ENCODE measurements around the gene PIGZ.

The PIGZ gene, protein sequence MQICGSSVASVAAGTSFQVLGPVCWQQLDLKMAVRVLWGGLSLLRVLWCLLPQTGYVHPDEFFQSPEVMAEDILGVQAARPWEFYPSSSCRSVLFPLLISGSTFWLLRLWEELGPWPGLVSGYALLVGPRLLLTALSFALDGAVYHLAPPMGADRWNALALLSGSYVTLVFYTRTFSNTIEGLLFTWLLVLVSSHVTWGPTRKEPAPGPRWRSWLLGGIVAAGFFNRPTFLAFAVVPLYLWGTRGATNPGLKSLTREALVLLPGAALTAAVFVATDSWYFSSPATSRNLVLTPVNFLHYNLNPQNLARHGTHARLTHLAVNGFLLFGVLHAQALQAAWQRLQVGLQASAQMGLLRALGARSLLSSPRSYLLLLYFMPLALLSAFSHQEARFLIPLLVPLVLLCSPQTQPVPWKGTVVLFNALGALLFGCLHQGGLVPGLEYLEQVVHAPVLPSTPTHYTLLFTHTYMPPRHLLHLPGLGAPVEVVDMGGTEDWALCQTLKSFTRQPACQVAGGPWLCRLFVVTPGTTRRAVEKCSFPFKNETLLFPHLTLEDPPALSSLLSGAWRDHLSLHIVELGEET

DNA sequence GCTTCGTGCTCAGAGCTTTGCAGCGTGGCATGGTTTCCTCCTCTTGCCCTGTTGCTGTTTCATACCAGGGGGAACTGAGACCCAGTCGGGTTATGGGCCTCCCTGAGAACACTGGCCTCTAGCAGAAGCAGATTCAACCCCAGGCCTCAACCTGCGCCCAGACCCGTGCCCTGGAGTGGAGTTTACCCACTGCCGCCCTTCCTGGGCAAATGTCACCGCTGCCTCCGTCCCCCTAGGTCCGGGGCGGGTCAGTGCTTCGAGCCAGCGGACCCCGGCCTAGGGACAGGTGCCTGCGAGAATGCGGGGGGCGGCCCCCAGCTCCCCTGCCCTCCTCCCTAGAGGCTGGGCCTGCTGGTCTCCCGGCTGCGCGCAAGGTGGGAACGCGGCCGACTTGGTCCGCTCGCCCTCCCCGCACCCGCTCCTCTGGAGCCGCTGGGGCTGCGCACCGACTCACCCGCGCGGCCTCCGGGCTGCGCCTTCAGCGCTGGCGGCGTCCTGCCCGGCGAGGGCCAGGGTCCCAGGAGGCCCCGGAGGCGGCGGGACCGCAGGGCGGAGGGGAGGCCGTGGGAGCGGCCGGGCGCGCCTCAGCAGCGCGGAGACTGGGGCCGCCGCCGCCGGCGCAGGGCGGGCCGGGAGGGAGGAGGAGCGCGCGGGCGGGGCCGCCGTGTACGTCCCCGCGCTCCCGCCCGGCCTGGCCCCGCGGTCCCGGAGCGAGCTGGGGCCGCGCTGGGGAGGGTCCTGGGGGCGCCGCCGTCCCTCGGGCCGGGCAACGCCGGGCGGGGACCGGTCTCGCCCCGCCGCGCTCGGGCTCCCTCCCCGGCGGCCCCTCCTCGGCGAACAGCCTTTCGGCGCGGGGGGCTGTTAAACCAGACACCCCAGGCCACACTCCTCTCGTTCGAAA lies at the start of gene PIGZ:
Gene PIGZ, minus strand, starts transcription at position 601 of the 901 bp plus-strand sequence. CDS start 16,802 bp downstream, outside the sequence.
- DNase-seq (ENCODE audit: low read depth in 2 of 2) = no peak

DNA sequence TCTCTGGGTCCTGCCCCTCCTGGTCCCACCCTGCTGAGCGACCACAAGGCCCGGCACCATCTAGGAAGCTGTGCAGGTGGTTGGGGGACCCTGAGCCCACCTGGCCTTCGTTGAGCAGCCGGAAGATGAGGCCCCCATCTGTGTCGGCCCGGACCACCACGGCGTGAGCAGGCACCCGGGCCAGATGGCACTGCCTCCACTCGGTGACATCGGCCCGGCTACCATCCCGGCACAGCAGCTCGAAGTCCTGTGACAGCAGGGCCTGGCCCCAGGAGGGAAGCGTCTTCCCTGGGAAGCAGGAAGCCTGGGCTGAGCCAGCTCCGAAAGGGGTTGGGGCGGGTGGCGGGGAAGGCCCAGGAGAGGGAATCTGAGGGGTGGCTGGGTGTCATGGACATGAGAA lies 48.4 kb upstream of the PIGZ start:
- DNase-seq (ENCODE audit: low read depth in 2 of 2) = no peak

DNA sequence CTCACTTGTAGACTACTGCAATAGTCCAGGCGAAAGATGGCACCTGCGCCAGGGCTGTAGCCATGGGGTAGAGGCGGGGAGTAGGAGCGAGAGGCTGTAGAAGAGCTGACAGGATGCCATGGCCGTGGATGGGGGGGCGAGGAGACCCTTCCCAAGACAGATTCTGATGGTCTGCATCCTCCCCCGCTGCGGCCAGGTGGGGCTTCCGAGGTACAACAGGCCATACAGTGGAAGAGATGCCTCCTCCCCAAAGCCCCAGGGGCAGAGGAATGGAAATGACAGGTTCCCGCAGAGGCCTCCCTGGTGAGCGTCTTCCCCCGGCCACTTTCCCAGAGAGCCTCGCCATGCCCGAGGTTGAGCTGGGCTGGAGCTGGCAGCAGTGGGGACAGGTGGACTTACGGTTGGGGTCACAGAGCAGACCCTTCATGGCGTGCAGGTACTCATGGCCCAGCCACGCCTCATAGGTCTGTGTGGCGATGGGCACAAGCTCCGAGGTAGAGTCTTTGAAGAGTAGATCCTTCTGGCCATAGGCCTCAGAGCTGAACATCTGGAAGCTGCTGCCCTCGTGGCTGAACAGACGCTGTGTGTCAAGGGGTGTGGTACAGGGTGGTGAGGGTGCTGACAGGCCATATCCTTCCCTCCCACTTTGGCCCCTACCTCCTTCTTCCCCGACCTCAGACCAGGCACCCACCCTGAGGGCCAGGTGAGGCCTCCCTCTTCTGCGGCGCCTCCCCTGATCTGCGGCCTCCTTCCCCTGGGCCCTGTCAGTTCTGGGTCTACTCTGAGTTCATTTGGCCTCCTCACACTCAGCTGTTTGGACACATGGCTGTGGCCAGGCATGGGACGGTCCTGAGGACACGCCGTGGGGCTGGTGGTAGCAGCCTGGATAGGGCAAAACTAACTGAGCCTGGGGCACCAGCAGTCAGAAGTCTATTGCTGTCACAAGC lies 47.4 kb upstream of the PIGZ start:
- no peak for DNase-seq (ENCODE audit: low read depth in 2 of 2)

DNA sequence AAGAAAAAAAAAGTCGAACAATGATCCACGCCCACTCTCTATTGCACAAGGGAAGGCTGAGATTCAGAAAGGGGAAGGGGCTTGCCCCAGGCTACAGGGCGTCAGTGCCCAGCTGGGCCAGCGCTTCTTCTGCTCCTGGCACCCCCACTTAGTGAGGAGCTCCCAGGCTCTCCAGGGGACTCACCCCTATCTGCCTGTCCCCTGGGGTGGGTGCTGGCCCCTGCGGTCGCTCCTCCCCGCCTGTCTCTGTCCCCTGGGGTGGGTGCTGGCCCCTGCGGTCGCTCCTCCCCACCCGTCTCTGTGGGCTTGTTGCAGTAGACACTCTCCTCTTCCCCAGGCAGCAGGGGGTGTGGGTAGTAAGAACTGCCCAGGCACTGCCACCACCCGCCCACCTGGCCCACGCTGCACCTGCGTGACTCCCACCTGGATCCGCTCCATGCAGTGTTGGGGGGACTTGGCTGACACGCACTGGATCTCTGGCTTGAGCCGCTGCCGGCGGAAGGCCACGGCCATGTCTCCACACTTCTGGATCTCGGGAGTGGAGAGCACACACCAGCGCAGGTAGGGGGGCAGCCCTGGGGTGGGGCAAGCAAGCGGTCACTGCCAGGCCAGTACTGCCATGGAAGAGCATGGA lies 46.4 kb upstream of the PIGZ start:
- DNase-seq (ENCODE audit: low read depth in 2 of 2) = no peak

DNA sequence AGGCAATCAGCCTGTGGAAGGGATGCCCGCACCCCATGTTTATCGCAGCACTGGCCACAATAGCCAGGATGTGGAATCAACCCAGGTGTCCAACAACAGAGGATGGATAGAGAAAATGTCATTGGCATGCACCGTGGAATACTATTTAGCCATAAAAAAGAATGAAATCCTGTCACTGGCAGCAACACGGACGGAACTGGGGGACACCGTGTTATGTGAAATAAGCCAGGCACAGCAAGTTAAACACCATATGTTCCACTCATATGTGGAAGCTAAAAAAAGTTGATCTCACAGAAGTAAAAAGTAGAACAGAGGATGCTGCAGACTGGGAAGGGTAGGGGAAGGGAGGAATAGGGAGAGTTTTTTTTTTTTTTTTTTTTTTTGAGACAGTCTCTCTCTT lies 45.4 kb upstream of the PIGZ start:
- no peak for DNase-seq (ENCODE audit: low read depth in 2 of 2)

DNA sequence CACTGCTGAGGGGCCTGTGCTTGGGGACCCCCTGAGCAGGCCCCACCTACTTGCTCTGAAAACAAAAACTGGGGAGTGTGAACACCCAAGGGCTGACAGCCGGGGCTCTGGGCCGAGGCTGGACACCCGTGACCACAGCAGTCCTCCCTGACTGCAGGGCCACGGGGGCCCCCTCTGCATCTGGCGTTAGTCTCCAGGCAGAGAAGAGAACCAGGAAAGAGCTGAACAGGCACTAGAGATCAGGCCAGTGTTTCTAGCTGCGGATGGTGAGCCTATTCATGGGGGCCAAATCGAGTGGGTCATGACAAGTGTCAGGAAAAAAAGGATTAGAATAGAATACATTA lies 43.9 kb upstream of the PIGZ start:
- no peak for DNase-seq (ENCODE audit: low read depth in 2 of 2)

DNA sequence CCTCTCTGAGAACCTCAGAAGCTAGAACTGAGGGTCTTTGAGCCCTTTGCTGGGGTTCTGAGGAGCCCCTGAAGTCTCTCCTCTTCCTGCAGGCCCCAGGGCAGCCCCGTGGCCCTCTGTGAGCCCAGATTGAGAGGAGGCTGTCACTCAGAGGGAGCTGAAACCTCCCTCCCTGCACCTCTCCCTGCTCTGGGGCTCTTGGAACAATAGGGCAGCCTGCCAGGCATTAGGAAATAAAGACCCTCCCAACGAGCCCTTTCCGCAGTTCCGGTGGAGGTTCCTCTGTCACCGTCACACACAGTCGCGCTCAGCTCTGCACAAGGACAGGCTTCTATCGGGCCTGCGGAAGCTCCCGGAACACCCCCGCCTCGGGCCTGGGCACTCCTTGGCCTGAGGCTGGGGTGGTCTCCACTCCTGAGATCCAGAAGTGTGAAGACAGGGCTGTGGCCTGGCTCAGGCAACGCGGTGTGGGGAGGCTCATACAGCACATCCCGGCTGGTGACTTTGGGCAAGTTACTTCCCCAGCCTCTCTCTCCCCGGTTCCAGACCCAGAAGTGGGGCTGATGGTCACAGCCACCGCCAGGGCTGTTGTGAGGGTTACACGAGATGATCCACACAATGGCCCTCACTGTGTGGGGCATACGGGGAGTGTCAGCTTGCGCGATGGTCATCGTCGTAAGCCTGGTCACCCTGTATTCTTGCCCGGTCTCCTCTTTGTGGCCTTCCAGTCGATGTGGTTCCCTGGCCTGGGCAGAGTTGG lies 43.3 kb upstream of the PIGZ start:
- DNase-seq (ENCODE audit: low read depth in 2 of 2) = no peak

DNA sequence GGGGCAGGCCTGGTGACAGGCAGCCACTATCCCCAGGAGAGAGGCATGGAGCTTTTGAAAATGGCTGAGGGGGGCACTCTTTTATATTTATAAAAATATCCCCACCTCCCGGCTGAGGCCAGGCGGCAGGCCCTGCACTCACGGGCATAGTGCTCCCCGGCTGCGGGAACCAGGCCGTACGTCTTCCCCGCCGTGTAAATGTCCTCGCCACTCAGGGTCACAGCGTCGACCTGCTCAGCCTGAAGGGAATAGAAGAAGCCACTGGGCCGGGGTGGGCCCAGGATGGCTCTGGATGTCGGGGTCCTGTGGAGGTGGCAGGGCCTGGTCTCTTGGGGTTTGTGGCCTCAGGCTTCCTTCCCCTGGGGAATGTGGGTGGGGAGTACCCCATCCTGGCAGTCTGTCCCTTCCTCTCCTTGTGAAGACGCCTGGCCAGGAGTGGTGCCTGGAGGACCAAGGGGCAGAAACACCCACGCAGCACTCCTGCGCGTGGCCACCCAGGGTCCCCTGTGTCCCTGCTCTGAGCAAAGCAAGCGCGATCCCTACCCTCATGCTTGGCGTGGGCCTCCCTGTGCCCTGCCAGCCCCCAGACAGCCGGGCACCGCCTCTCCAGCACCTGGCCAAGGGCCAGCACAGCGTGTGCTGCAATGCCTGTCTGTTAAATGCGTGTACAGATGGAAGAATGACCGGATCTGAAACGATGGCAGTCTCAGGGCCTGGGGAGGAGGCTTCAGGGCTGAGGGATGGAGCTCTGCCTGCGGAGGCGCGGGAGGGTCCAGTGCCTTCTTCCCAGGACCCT lies 42.1 kb upstream of the PIGZ start:
- DNase-seq (ENCODE audit: low read depth in 2 of 2) = no peak

DNA sequence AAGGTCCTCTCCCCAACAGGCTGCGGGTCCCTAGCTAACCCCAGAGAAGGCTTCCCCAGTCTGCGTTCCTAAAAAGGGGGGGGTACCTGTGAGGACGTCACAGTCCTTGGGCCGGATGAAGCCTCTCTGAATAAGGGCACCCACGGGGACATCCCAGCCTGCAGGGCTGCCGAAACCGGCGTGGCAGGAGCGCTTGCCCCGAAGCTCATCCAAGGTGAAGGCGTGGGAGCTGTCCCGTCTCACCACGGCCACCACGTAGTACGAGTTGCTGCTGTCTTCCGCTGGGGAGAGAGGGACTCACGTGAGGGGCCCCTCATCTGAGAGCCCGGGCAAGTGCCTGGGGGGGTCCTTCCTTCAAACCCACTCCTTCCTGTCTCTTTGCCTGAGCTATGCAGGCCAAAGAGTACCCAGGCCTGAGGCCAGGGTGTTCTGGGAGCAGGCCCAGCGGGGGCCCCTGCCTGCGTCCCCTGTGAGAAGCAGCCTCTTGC lies 40.9 kb upstream of the PIGZ start:
- no peak for DNase-seq (ENCODE audit: low read depth in 2 of 2)

DNA sequence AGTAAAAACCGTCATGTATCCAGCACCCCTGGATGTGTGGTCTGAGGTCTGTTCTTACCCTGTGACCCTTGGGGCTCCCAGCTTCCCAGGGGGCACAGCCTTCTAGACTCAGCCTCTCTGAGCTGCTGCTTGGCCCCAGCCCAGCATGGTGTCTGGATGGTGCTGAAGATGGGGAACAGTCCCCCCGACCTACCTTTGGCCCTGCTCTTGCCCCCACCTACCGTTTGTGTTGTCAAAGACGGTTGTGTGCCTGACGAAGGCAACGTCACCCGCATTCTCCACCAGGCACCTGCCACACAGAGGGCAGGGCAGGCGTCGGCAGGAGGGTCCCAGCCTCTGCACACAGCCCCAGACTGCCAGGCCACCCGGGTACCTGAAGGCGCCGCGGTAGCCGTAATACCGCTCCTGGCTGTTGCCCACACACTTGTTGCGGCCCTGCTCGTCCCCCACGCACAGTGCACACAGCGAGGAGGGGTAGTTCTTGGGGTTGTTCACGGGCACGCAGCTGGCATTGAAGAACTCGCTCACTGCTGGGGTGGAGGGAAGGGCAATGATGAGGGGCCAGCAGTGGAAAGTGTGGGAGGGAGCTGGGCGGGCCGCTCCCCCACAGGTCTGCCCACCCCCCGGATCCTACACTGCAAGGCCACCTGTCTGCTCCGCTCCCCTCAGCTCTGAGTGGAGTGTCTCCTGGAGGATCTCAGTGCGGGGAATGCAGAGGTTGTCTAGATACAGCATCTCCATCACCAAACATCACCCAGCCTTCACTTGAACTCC lies 40.0 kb upstream of the PIGZ start:
- DNase-seq (ENCODE audit: low read depth in 2 of 2) = no peak

DNA sequence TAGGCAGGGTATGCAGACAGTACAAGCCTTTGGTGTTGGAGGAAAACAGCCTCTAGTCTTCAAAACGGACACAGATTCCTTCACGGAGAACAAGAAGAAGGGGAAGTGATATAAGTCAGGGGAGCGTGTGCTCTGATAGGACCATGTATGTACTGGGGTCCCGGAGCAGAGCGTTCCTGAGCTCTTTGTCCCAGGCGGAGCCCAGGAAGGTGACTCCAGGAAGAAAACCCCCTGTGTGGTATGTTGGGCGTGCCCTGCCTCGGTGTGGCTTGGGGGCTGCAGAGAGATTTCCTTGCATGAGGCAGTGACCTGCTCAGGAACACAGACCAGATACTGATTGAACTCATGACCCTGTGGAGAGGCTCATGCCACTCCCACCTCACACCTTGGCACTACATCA lies 39.3 kb upstream of the PIGZ start:
- DNase-seq (ENCODE audit: low read depth in 2 of 2) = no peak

DNA sequence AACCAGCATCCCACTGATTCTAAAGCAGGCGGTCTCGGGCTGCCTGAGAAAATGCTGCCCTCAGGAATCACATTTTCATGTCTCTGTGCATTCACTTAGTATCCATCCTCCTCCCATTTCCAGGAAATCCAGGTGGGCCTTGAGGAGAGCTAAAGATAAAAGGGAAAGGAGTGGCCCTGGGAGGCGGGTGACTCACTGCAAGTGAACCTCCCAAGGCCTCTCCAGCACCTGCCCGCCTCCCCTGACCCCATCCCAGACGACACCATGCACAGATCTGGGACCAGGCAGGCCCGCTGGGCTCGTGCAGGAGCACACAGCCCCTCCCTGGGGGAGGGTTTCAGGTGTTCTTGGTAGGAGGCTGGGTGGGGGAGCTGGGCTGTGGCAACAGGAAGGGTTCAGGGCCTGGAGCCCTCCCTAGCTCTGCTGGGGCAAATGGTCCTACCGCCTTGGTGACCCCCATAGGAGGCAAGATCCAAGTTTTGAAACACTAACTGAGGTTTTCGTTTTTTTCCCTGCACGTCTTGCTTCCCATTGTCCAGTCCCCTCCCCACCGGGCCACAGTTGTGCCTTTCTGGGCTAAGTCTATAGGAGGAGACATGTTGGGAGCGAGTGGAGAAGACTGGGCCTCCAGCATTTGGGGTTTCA lies 38.8 kb upstream of the PIGZ start:
- no peak for DNase-seq (ENCODE audit: low read depth in 2 of 2)

DNA sequence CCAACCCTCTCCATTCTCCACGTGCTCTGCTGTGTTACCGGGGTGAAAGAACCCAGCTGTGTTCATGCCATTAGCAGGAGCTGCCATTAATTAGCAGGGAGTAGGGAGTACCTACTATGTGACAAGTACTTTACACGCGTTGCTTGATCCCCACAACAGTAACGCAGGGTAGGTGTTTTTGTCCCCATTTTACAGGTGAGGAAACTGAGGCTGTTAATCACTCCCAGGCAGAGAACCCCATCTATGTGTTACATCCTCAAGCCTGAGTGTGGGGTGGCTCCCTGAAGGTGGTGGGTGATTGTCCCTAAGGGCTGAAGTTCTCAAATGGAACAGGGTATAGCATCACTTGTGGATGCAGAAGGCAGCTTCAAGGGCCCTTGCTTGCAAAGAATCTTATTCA lies 38.2 kb upstream of the PIGZ start:
- no peak for DNase-seq (ENCODE audit: low read depth in 2 of 2)

DNA sequence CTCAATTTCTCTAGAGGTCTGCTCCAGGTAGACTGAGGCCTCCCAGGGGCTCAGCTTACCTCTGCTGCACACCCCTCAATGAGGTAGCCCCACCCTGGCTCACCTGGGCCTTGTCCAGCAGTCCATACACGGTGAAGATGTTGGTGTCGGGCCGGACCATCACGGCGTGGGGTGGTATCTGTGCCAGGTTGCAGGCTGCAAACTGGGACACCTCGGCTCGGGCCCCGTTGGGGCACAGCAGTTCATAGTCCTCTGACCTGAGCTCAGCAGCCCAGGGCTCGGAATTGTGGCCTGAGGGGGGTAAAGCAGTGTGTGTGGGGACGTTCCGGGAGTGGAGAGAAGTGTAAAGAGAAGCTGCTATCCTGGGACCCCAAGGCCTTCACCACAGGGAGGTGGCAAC lies 37.8 kb upstream of the PIGZ start:
- no peak for DNase-seq (ENCODE audit: low read depth in 2 of 2)

DNA sequence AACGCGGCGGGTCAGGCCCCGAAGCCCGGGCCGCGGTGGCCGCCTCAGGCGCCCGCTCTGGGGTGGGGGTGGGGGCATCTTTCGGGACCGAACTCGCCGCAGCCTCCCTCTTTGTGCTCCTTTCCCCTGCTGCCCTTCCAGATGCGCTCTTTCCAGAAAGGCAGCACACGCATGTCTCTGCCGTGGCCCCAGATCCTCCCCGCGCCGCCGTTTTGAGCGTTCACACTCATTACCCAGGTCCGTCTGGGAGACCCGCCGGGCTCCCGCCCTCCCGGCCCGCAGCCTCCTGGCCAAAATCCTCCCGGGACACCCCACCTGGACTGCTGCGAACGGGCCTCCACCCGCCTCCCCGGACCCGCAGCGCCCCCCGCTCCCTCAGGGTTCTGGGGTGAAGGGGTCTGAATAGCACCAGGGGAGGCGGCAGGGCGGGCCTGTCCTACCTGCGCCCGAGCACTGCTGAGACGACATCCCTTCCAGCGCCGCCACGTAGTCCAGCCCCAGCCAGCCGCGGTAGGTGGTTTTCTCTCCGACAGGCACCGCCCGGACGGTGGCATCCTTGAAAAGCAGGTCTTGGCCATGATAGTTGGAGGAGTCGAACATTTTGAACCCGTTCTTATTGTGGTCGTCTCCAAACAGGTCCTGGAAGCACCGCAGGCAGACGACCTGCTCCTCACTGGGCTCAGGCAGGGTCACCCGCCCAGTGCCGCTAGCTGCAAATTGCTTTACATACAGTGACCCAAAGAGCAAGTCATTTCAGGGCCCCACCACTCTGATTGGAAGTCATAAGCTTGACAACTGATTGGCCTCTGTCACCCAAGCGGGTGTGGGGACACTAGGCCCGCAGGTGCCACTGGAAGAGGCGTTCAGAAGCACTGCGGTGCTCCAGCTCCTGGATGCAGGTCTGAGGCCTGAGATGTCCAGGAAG lies 35.1 kb upstream of the PIGZ start:
- DNase-seq (ENCODE audit: low read depth in 2 of 2) = no peak

DNA sequence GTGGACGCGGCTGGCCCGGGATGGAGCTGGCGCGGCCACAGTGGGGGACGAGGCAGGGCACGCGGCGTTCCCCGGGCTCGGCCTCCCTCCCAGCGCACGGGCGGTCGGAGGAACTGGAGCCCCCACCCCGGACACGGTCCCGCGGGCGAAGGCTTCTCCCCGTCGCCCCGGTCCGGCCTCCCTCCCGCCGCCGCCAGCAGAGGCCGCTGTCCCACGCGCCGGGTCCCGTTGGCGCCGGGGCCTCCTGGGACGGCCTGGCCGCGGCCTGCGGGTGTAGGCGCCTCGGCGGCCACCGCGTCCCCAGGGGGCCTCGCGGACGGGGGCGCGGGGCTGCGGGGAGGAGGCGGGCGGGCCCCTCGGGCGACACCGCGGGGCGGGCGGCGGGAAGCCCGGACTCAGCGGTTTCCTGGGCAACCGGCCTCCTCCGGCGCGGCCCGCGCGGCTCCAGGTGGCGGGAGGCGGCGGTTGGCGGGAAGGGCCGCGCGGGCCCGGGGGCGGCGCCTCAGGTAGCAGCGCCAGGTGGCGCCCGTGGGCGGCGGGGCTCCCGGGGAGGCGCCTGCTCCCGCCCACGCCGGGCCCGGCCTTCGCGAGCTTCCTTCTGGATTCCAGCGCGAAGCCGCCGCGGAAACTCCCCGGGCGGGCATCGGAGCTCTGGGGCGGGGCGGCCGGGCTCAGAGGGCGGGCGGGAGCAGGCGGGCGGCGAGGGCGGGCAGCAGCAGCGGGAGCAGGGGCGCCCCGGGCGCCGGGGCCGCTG lies 34.2 kb upstream of the PIGZ start:
- DNase-seq (ENCODE audit: low read depth in 2 of 2) = peak in 1 of 2 experiments; percentile 34
